ENCODE results near the gene DTWD2. TPM values are rescaled to one million over a fixed set of nuclear protein-coding genes. Genes with fewer than 3 reads are reported as not detected.

Gene DTWD2
- total and polyA plus RNA-seq, 2 experiments from 2014 or later = 2.5 to 14.1 TPM

DNA sequence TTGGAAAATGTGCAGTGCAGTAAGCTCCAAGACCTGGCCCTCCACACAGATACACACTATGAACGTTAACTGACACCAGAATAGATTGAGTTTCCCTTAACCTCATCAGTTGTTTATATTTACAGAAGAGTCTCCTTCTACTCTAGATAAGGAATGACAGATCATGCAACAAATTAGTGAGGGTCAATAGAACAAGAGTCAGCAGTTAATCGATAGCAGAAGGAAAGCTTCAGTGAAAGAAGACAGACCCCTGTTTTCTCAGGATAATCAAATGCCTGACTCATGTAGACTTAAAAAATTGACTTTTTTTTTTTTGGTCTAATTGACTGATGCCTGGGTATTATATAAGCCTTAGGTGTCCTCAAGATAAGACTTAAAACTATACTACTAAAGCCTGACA is 179.9 kb downstream of the DTWD2 start:
- no peak overlapping the region for H3K4me3 ChIP-seq
- H3K27ac ChIP-seq = no peak overlapping the region
- H3K4me1 ChIP-seq (ENCODE audit: insufficient read depth) = no peaks in the 10 kb centered on the region
- H3K9me2 ChIP-seq (replicated peaks; ENCODE audit: insufficient read depth) = no peaks in the 10 kb centered on the region
- no peaks in the 10 kb centered on the region for H3K36me3 ChIP-seq (replicated peaks; ENCODE audit: insufficient read depth, low read depth)
- no peaks in the 10 kb centered on the region for H3K27me3 ChIP-seq
- DNase-seq (ENCODE audit: low spot score) = no peak
- TF ChIP-seq EZH2 (IDR thresholded peaks at IDR 0.05; ENCODE audit: borderline replicate concordance) (no peak), EZH2phosphoT487 (IDR thresholded peaks at IDR 0.05; ENCODE audit: low read depth, severe bottlenecking, unreplicated experiment) (no peak)
- TF ChIP-seq, protein P1, sequence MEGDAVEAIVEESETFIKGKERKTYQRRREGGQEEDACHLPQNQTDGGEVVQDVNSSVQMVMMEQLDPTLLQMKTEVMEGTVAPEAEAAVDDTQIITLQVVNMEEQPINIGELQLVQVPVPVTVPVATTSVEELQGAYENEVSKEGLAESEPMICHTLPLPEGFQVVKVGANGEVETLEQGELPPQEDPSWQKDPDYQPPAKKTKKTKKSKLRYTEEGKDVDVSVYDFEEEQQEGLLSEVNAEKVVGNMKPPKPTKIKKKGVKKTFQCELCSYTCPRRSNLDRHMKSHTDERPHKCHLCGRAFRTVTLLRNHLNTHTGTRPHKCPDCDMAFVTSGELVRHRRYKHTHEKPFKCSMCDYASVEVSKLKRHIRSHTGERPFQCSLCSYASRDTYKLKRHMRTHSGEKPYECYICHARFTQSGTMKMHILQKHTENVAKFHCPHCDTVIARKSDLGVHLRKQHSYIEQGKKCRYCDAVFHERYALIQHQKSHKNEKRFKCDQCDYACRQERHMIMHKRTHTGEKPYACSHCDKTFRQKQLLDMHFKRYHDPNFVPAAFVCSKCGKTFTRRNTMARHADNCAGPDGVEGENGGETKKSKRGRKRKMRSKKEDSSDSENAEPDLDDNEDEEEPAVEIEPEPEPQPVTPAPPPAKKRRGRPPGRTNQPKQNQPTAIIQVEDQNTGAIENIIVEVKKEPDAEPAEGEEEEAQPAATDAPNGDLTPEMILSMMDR (IDR thresholded peaks at IDR 0.05; ENCODE audit: poor library complexity) = no peak
- 28% methylated on average over 2 of the region's 2 CpGs for WGBS (ENCODE audit: low lambda C conversion rate, missing lambda C conversion rate)
- no peaks in the 10 kb centered on the region for H3K79me2 ChIP-seq
- H3K9me3 ChIP-seq (ENCODE audit: low read depth) = no peaks in the 10 kb centered on the region
- H3K4me2 ChIP-seq = no peak overlapping the region
- H2AFZ ChIP-seq = no peak overlapping the region
- no peaks in the 10 kb centered on the region for H4K20me1 ChIP-seq (ENCODE audit: insufficient read depth, poor library complexity, severe bottlenecking)

DNA sequence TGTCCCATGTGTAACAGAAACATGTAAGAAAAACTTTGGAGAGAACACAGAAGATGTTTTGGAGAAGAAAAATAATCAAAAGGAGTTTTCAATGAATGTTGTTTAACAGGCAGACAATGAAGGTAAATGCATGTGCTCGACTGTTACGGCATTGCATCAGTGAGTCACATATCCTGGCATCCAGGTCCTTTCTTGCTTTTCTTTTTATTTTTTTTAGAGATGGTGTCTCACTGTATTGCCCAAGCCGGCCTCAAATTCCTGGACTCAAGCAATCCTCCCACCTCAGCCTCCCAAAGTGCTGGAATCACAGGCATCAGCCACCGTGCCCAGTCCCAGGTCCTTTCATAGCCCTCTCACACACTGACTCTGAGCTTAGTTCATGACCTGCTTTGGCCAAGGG is 181.8 kb downstream of the DTWD2 start:
- H3K4me3 ChIP-seq = no peak overlapping the region
- H2AFZ ChIP-seq = no peak overlapping the region
- H3K36me3 ChIP-seq (replicated peaks; ENCODE audit: insufficient read depth, low read depth) = no peaks in the 10 kb centered on the region
- H3K4me2 ChIP-seq = no peak overlapping the region
- no peaks in the 10 kb centered on the region for H3K9me3 ChIP-seq (ENCODE audit: low read depth)
- 98% methylated on average over 4 of the region's 4 CpGs for WGBS (ENCODE audit: low lambda C conversion rate, missing lambda C conversion rate)
- no peaks in the 10 kb centered on the region for H3K79me2 ChIP-seq
- H3K27me3 ChIP-seq = no peaks in the 10 kb centered on the region
- no peak overlapping the region for H3K27ac ChIP-seq
- no peak for DNase-seq (ENCODE audit: low spot score)
- no peaks in the 10 kb centered on the region for H3K4me1 ChIP-seq (ENCODE audit: insufficient read depth)
- no peaks in the 10 kb centered on the region for H4K20me1 ChIP-seq (ENCODE audit: insufficient read depth, poor library complexity, severe bottlenecking)
- TF ChIP-seq, protein P1 (IDR thresholded peaks at IDR 0.05; ENCODE audit: poor library complexity) = no peak
- TF ChIP-seq EZH2 (IDR thresholded peaks at IDR 0.05; ENCODE audit: borderline replicate concordance) (no peak), EZH2phosphoT487 (IDR thresholded peaks at IDR 0.05; ENCODE audit: low read depth, severe bottlenecking, unreplicated experiment) (no peak)
- no peaks in the 10 kb centered on the region for H3K9me2 ChIP-seq (replicated peaks; ENCODE audit: insufficient read depth)

DNA sequence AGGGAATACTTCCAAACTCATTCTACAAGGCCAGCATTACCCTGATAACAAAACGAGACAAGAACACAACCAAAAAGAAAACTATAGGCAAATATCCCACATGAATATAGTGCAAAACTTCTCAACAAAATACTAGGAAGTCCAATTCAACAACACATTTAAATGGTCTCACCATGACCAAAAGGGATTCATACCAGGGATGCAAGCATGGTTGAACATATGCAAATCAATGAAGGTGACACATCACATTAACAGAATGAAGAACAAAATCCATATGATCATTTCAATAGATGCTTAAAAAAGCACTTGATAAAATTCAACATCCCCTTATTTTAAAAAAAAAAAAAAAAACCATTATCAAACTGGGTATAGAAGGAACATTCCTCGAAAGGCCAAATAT is 186.0 kb downstream of the DTWD2 start:
- H3K9me2 ChIP-seq (replicated peaks; ENCODE audit: insufficient read depth) = no peaks in the 10 kb centered on the region
- no peak overlapping the region for H2AFZ ChIP-seq
- WGBS (ENCODE audit: low lambda C conversion rate, missing lambda C conversion rate) = 88% methylated on average over 2 of the region's 2 CpGs
- no peak for DNase-seq (ENCODE audit: low spot score)
- H3K79me2 ChIP-seq = no peaks in the 10 kb centered on the region
- H3K27ac ChIP-seq = no peak overlapping the region
- no peaks in the 10 kb centered on the region for H3K9me3 ChIP-seq (ENCODE audit: low read depth)
- no peaks in the 10 kb centered on the region for H3K4me1 ChIP-seq (ENCODE audit: insufficient read depth)
- H3K27me3 ChIP-seq = no peaks in the 10 kb centered on the region
- H3K36me3 ChIP-seq (replicated peaks; ENCODE audit: insufficient read depth, low read depth) = no peaks in the 10 kb centered on the region
- H3K4me3 ChIP-seq = no peak overlapping the region
- H3K4me2 ChIP-seq = no peak overlapping the region
- H4K20me1 ChIP-seq (ENCODE audit: insufficient read depth, poor library complexity, severe bottlenecking) = no peaks in the 10 kb centered on the region
- TF ChIP-seq EZH2phosphoT487 (IDR thresholded peaks at IDR 0.05; ENCODE audit: low read depth, severe bottlenecking, unreplicated experiment) (no peak), EZH2 (IDR thresholded peaks at IDR 0.05; ENCODE audit: borderline replicate concordance) (no peak)
- TF ChIP-seq, protein P1 (IDR thresholded peaks at IDR 0.05; ENCODE audit: poor library complexity) = no peak

DNA sequence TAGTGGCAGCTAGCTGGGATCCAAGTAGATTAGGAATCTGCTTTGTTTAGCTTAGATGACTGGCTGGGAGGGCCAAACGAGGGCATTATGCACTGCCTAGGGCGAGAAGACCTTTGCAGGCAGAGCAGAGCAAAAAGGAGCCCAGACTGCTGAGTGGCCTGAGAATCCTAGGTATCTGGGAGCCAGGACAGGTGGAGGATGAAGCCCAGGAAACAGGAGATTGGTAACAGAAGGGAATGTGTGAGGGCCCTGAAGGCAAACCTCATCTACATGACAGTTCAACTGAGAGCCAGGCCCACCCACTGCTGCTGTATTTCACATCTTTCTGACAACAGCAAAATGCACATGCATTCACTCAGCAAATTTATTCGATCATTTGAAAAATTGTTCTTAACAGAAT is 192.3 kb downstream of the DTWD2 start:
- no peak for DNase-seq (ENCODE audit: low spot score)
- Histone ChIP-seq H3K36me3 (replicated peaks; ENCODE audit: insufficient read depth, low read depth) (no peaks in the 10 kb centered on the region), H3K9me3 (ENCODE audit: low read depth) (no peaks in the 10 kb centered on the region), H3K4me3 (no peak overlapping the region), H3K9me2 (replicated peaks; ENCODE audit: insufficient read depth) (no peaks in the 10 kb centered on the region), H3K4me2 (no peak overlapping the region), H3K4me1 (ENCODE audit: insufficient read depth) (no peaks in the 10 kb centered on the region), H4K20me1 (ENCODE audit: insufficient read depth, poor library complexity, severe bottlenecking) (no peaks in the 10 kb centered on the region), H2AFZ (no peak overlapping the region), H3K27me3 (no peaks in the 10 kb centered on the region), H3K27ac (no peak overlapping the region), H3K79me2 (no peaks in the 10 kb centered on the region)
- 78% methylated on average over 3 of the region's 3 CpGs for WGBS (ENCODE audit: low lambda C conversion rate, missing lambda C conversion rate)
- TF ChIP-seq, protein P1 (IDR thresholded peaks at IDR 0.05; ENCODE audit: poor library complexity) = no peak
- TF ChIP-seq EZH2phosphoT487 (IDR thresholded peaks at IDR 0.05; ENCODE audit: low read depth, severe bottlenecking, unreplicated experiment) = no peak
- no peak for TF ChIP-seq EZH2 (IDR thresholded peaks at IDR 0.05; ENCODE audit: borderline replicate concordance)

Measured in hepatocyte (in vitro differentiated cells).